HepG2 (cell line): ENCODE measurements around the gene ATXN1L. TPM values are rescaled to one million over a fixed set of nuclear protein-coding genes. Genes with fewer than 3 reads are reported as not detected.
A peak's percentile ranks its signal among the peaks of the same experiment; 100 is the strongest.

Source experiments
- BRCA1 ChIP-seq: sonication (generic); formaldehyde crosslinking; IDR thresholded peaks from 2 replicates; pipeline ENCODE4 v1.4.0; 2020; ENCODE audit warnings: missing genetic modification reagents
- CENPT ChIP-seq: sonication (generic); formaldehyde crosslinking; IDR thresholded peaks from 2 replicates; pipeline ENCODE4 v1.8.0; 2022; ENCODE audit warnings: low read depth, mild to moderate bottlenecking, moderate library complexity, missing genetic modification reagents
- ISL2 ChIP-seq: sonication (generic); formaldehyde crosslinking; IDR thresholded peaks from 2 replicates; pipeline ENCODE4 v1.5.0; 2020; ENCODE audit warnings: missing genetic modification reagents
- NCOR1 ChIP-seq: fragments of 200-600 bp; sonication (generic); IDR thresholded peaks from 2 replicates; pipeline ENCODE4 v1.7.0; 2017; ENCODE audit warnings: antibody characterized with exemption, low read length, borderline replicate concordance
- NFRKB ChIP-seq: fragments of 450-650 bp; IDR thresholded peaks from 2 replicates; pipeline ENCODE4 v1.6.1; 2017
- NR2C2 ChIP-seq: sonication (generic); formaldehyde crosslinking; IDR thresholded peaks from 2 replicates; pipeline ENCODE4 v1.4.0; 2020; ENCODE audit warnings: missing genetic modification reagents, mild to moderate bottlenecking, moderate library complexity, borderline replicate concordance
- PBX2 ChIP-seq: IDR thresholded peaks from 2 replicates; pipeline ENCODE4 v1.6.1; 2016; ENCODE audit warnings: control low read depth
- RCOR2 ChIP-seq: IDR thresholded peaks from 2 replicates; pipeline ENCODE4 v1.6.1; 2016; ENCODE audit warnings: missing biosample characterization, missing genetic modification reagents
- SIX4 ChIP-seq: sonication (generic); formaldehyde crosslinking; IDR thresholded peaks from 2 replicates; pipeline ENCODE4 v1.4.0; 2020; ENCODE audit warnings: missing genetic modification reagents
- SMAD3 ChIP-seq: sonication (generic); formaldehyde crosslinking; IDR thresholded peaks from 2 replicates; pipeline ENCODE4 v1.4.0; 2020; ENCODE audit warnings: missing genetic modification reagents
- SRSF9 ChIP-seq: fragments of 200-400 bp; formaldehyde crosslinking; IDR thresholded peaks from 2 replicates; pipeline ENCODE4 v1.6.1; 2018; ENCODE audit warnings: borderline replicate concordance, mild to moderate bottlenecking, low read depth, low read length; ENCODE audit not compliant: insufficient read depth, poor library complexity, severe bottlenecking
- TFDP1 ChIP-seq: IDR thresholded peaks from 2 replicates; pipeline ENCODE4 v1.6.1; 2016; ENCODE audit warnings: missing compliant biosample characterization, missing genetic modification reagents, borderline replicate concordance
- ZBTB42 ChIP-seq: sonication (generic); formaldehyde crosslinking; IDR thresholded peaks from 2 replicates; pipeline ENCODE4 v1.5.0; 2020; ENCODE audit warnings: mild to moderate bottlenecking, missing genetic modification reagents
- ZC3H4 ChIP-seq: sonication (generic); formaldehyde crosslinking; IDR thresholded peaks from 2 replicates; pipeline ENCODE4 v1.4.0; 2020; ENCODE audit warnings: missing genetic modification reagents, borderline replicate concordance
- ZMYM4 ChIP-seq: sonication (generic); formaldehyde crosslinking; IDR thresholded peaks from 2 replicates; pipeline ENCODE4 v1.8.1; 2023; ENCODE audit warnings: mild to moderate bottlenecking, missing genetic modification reagents
- ZNF264 ChIP-seq: sonication (generic); formaldehyde crosslinking; IDR thresholded peaks from 2 replicates; pipeline ENCODE4 v1.4.0; 2020; ENCODE audit warnings: missing genetic modification reagents
- ZNF276 ChIP-seq: sonication (generic); formaldehyde crosslinking; IDR thresholded peaks from 2 replicates; pipeline ENCODE4 v1.4.0; 2020; ENCODE audit warnings: mild to moderate bottlenecking, low read depth, missing genetic modification reagents
- ZNF296 ChIP-seq: sonication (generic); formaldehyde crosslinking; conservative IDR thresholded peaks from 2 replicates; pipeline ENCODE4 v1.5.0; 2020; ENCODE audit warnings: mild to moderate bottlenecking, missing genetic modification reagents
- ZNF564 ChIP-seq: sonication (generic); formaldehyde crosslinking; IDR thresholded peaks from 2 replicates; pipeline ENCODE4 v1.8.1; 2023; ENCODE audit warnings: mild to moderate bottlenecking, missing genetic modification reagents
- ZNF574 ChIP-seq: sonication (generic); formaldehyde crosslinking; IDR thresholded peaks from 2 replicates; pipeline ENCODE4 v1.4.0; 2020; ENCODE audit warnings: missing genetic modification reagents
- ZSCAN12 ChIP-seq: sonication (generic); formaldehyde crosslinking; IDR thresholded peaks from 2 replicates; pipeline ENCODE4 v1.9.0; 2021; ENCODE audit warnings: mild to moderate bottlenecking, missing genetic modification reagents
- polyA plus RNA-seq, 8 experiments: library from polyadenylated mRNA; depleted of rRNA in 3 of 8; stranded (reverse) in 7 of 8; unstranded in 1 of 8; fragments of >200 nt; fragmentation: Illumina TruSeq in 4 of 8; extraction: Trizol in 4 of 8; gene quantifications; 2 replicates each; pipeline versions ENCODE4 v1.2.1 to v1.2.3, GENCODE V29; 2011 to 2016; ENCODE audit warnings: low read depth in 4 of 8, missing spikeins in 1 of 8, mixed read lengths in 1 of 8; ENCODE audit not compliant: insufficient read depth in 1 of 8
- total RNA-seq, 5 experiments: library from RNA; depleted of rRNA; stranded (reverse); fragments of >200 nt; fragmentation: Illumina TruSeq; extraction: Trizol; gene quantifications; 2 replicates each; pipeline ENCODE4 v1.2.3, GENCODE V29; 2016; ENCODE audit warnings: low read depth in 1 of 5

Gene ATXN1L
- total and polyA plus RNA-seq, 2 of the 13 experiments (the other 11 are each of a cell fraction or from before 2014, with no cell fraction given) = 20.0 to 22.4 TPM

GRCh38 chr16:71845639-71846430 is at the start of gene ATXN1L (continued):
- peak; percentile 47; the same call in 1 of the 2 replicates for TF ChIP-seq TFDP1 (CRISPR knock-in tag)
- TF ChIP-seq ZNF574 (CRISPR knock-in tag) = peak; percentile 93
- peak; percentile 84 for TF ChIP-seq SMAD3
- TF ChIP-seq ZNF564 = no peak
- TF ChIP-seq NCOR1 = no peak; the same call in 1 of the 2 replicates
- no peak for TF ChIP-seq RCOR2 (CRISPR knock-in tag)
- no peak for TF ChIP-seq ZC3H4 (CRISPR knock-in tag)
- TF ChIP-seq BRCA1 (CRISPR knock-in tag) = peak; percentile 57; the same call in 1 of the 2 replicates
- peak; percentile 64; the same call in 1 of the 2 replicates for TF ChIP-seq SIX4 (CRISPR knock-in tag)
- TF ChIP-seq PBX2 (CRISPR knock-in tag) = no peak
- TF ChIP-seq ZNF264 (CRISPR knock-in tag) = peak; percentile 30; the same call in 1 of the 2 replicates
- peak; percentile 88 for TF ChIP-seq ZSCAN12 (CRISPR knock-in tag)
- peak; percentile 88 for TF ChIP-seq NR2C2 (CRISPR knock-in tag)
- TF ChIP-seq NFRKB = no peak
- peak; percentile 80; the same call in 1 of the 2 replicates for TF ChIP-seq ZNF276 (CRISPR knock-in tag)
- TF ChIP-seq ZNF296 = no peak; the same call in 1 of the 2 replicates
- 0 out of 2 replicates have a peak, but pooled peaks have one; percentile 9 for TF ChIP-seq ZBTB42 (CRISPR knock-in tag)
- peak; percentile 98 for TF ChIP-seq ZMYM4 (CRISPR knock-in tag)
- TF ChIP-seq CENPT (CRISPR knock-in tag) = no peak
- no peak for TF ChIP-seq SRSF9
- peak; percentile 74 for TF ChIP-seq ISL2 (CRISPR knock-in tag)
